ENCODE results near the gene SEPTIN10. TPM values are rescaled to one million over a fixed set of nuclear protein-coding genes. Genes with fewer than 3 reads are reported as not detected.
"Not testable (repeated sequence)": the region's sequence is repeated elsewhere in the genome, so short reads cannot be mapped to it uniquely, and the experiment has no call there.

Gene SEPTIN10
- polyA plus RNA-seq, 3 donors = 11.5 to 67.5 (median 42.7) TPM

GRCh38 chr2:109636317-109636716 is 22.6 kb upstream of the SEPTIN10 start:
- H3K27ac ChIP-seq (ENCODE audit: low read depth, low read length) = no peak overlapping the region
- 86 to 90% (median 90%) methylated on average over 1 of the region's 1 CpG for WGBS, 3 donors

- H3K27ac ChIP-seq (ENCODE audit: low read depth, low read length) = no peak overlapping the region
Observed at GRCh38 chr2:109635426-109636304, 21.9 kb upstream of the SEPTIN10 start.

GRCh38 chr2:109633284-109633961 is 19.7 kb upstream of the SEPTIN10 start:
- 89 to 93% (median 91%) methylated on average over 10 of the region's 10 CpGs for WGBS, 3 donors
- no peak overlapping the region for H3K27ac ChIP-seq (ENCODE audit: low read depth, low read length)

More at GRCh38 chr2:109635426-109636304, 21.9 kb upstream of the SEPTIN10 start:
- WGBS, 3 donors = 88 to 94% (median 93%) methylated on average over 11 of the region's 11 CpGs

GRCh38 chr2:109632158-109632789 is 18.5 kb upstream of the SEPTIN10 start:
- whole genome bisulfite sequencing, 3 donors = 82 to 88% (median 88%) methylated on average over 13 to 14 of the region's 14 CpGs
- no peak overlapping the region for H3K27ac ChIP-seq (ENCODE audit: low read depth, low read length)

- H3K27ac ChIP-seq (ENCODE audit: low read depth, low read length) = no peak overlapping the region
- WGBS, 3 donors = 62 to 86% (median 76%) methylated on average over 3 of the region's 3 CpGs
Observed at GRCh38 chr2:109631741-109632140, 18.0 kb upstream of the SEPTIN10 start.

- 85 to 97% (median 93%) methylated on average over 19 of the region's 19 CpGs for WGBS, 3 donors
Observed at GRCh38 chr2:109630441-109631430, 17.0 kb upstream of the SEPTIN10 start.

GRCh38 chr2:109629867-109630266 is 16.1 kb upstream of the SEPTIN10 start:
- no peak overlapping the region for H3K27ac ChIP-seq (ENCODE audit: low read depth, low read length)
- WGBS, 3 donors = 84 to 92% (median 85%) methylated on average over 3 of the region's 3 CpGs

More at GRCh38 chr2:109630441-109631430, 17.0 kb upstream of the SEPTIN10 start:
- H3K27ac ChIP-seq (ENCODE audit: low read depth, low read length) = no peak overlapping the region

- WGBS, 3 donors = 78 to 90% (median 78%) methylated on average over 7 of the region's 7 CpGs
Observed at GRCh38 chr2:109628321-109628720, 14.6 kb upstream of the SEPTIN10 start.

GRCh38 chr2:109624339-109624738 is 10.6 kb upstream of the SEPTIN10 start:
- 75 to 87% (median 86%) methylated on average over 4 of the region's 4 CpGs for WGBS, 3 donors
- H3K27ac ChIP-seq (ENCODE audit: low read depth, low read length) = no peak overlapping the region

More at GRCh38 chr2:109628321-109628720, 14.6 kb upstream of the SEPTIN10 start:
- H3K27ac ChIP-seq (ENCODE audit: low read depth, low read length) = not testable (repeated sequence)

- 94 to 98% (median 97%) methylated on average over 4 of the region's 4 CpGs for WGBS, 3 donors
- H3K27ac ChIP-seq (ENCODE audit: low read depth, low read length) = no peak overlapping the region
Observed at GRCh38 chr2:109623923-109624322, 10.2 kb upstream of the SEPTIN10 start.

GRCh38 chr2:109623297-109623696 is 9.5 kb upstream of the SEPTIN10 start:
- H3K27ac ChIP-seq (ENCODE audit: low read depth, low read length) = no peak overlapping the region
- 47 to 79% (median 72%) methylated on average over 5 of the region's 5 CpGs for WGBS, 3 donors

- 71 to 89% (median 85%) methylated on average over 4 of the region's 4 CpGs for WGBS, 3 donors
- H3K27ac ChIP-seq (ENCODE audit: low read depth, low read length) = no peak overlapping the region
Observed at GRCh38 chr2:109619032-109619615, 5.4 kb upstream of the SEPTIN10 start.

GRCh38 chr2:109616184-109616583 is 2.4 kb upstream of the SEPTIN10 start:
- no peak overlapping the region for H3K27ac ChIP-seq (ENCODE audit: low read depth, low read length)
- 81 to 88% (median 84%) methylated on average over 5 of the region's 5 CpGs for WGBS, 3 donors

- H3K27ac ChIP-seq (ENCODE audit: low read depth, low read length) = no peak overlapping the region
- WGBS, 3 donors = 62 to 77% (median 71%) methylated on average over 24 of the region's 24 CpGs
Observed at GRCh38 chr2:109615637-109616144, 1.9 kb upstream of the SEPTIN10 start.

GRCh38 chr2:109614715-109615636 is 1.2 kb upstream of the SEPTIN10 start:
- H3K27ac ChIP-seq (ENCODE audit: low read depth, low read length) = no peak overlapping the region
- WGBS, 3 donors = 12 to 19% (median 14%) methylated on average over 70 to 90 of the region's 90 CpGs
